ENCODE results near the gene PCDH9.
"Not testable (repeated sequence)": the region's sequence is repeated elsewhere in the genome, so short reads cannot be mapped to it uniquely, and the experiment has no call there.

PCDH9 gene

DNA sequence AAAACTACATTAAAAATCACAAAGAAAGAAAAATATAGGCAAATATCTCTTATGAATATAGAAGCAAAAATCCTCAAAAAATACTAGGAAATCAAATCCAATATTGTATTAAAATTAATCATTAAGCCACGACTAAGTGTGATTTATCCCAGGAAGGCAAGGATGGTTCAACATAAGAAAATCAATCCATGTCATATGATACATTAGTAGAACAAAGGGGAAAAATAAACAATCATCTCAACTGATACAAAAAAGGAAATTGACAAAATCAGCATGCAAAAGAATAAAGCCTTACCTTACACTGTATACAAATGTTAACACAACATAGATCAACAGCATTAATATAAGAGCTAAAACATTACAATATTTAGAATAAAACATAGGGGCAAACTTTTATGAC, 933.3 kb downstream of the PCDH9 start:
- Histone ChIP-seq H3K18ac (ENCODE audit: low read length) (no peak overlapping the region), H2AK5ac (ENCODE audit: low read length) (no peak overlapping the region), H2BK5ac (ENCODE audit: low read depth, low read length, poor library complexity) (no peak overlapping the region), H3K23ac (ENCODE audit: low read length) (no peak overlapping the region), H2AFZ (ENCODE audit: insufficient read depth, low read length, poor library complexity) (no peak overlapping the region), H3K9ac (ENCODE audit: low read length) (no peak overlapping the region), H4K12ac (ENCODE audit: low read depth, low read length) (no peak overlapping the region), H4K91ac (ENCODE audit: low read depth, low read length) (no peak overlapping the region), H3K14ac (ENCODE audit: low read length) (no peak overlapping the region), H3K36me3 (ENCODE audit: control insufficient read depth in 1 of 2, insufficient read depth in 2 of 2, low read length in 2 of 2) (no peaks in the 10 kb centered on the region), H3K79me2 (ENCODE audit: control insufficient read depth, insufficient read depth, low read length, poor library complexity) (no peaks in the 10 kb centered on the region), H2BK120ac (ENCODE audit: insufficient read depth, low read length, poor library complexity) (no peak overlapping the region), H3K79me1 (ENCODE audit: low read length) (no peaks in the 10 kb centered on the region), H3K4me2 (ENCODE audit: low read length) (no peak overlapping the region), H2BK12ac (ENCODE audit: low read length) (no peak overlapping the region), H4K8ac (ENCODE audit: low read depth, low read length) (no peak overlapping the region), H3K4me3 (ENCODE audit: low read depth, low read length) (no peak overlapping the region), H3K4ac (ENCODE audit: low read depth, low read length) (no peak overlapping the region), H3K4me1 (ENCODE audit: control insufficient read depth in 1 of 2, insufficient read depth in 2 of 2, low read length in 2 of 2) (no peaks in the 10 kb centered on the region), H3K9me3 (ENCODE audit: insufficient read depth, low read depth, low read length) (no peaks in the 10 kb centered on the region), H3K27me3 (ENCODE audit: insufficient read depth, low read length) (no peaks in the 10 kb centered on the region), H3K27ac (ENCODE audit: low read depth, low read length) (no peak overlapping the region)
- no peak for DNase-seq
- WGBS (ENCODE audit: extremely low coverage, insufficient coverage, insufficient read length), result no CpG with 5 or more reads among the region's 1 CpG

DNA sequence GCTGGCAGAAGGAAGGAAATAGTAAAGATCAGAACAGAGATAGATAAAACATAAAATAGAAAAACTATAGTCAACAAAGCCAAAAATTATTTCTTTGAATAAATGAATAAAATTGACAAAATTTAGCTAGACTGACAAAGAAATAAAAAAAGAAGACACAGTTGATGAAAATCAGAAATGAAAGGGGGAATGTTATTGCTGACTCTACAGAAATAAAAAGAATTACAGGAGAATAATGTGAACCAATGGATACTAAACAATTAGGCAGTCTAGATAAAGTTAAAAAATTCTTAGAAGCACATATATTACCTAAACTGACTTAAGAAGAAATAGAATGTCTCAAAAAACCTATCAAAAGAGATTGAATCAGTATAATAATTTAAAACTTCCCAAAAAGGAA, 933.8 kb downstream of the PCDH9 start:
- no peaks in the 10 kb centered on the region for H3K9me3 ChIP-seq (ENCODE audit: insufficient read depth, low read depth, low read length)
- H4K91ac ChIP-seq (ENCODE audit: low read depth, low read length), result no peak overlapping the region
- H3K23ac ChIP-seq (ENCODE audit: low read length), result no peak overlapping the region
- no peak overlapping the region for H3K4me2 ChIP-seq (ENCODE audit: low read length)
- H2BK12ac ChIP-seq (ENCODE audit: low read length), result no peak overlapping the region
- no peak overlapping the region for H2AFZ ChIP-seq (ENCODE audit: insufficient read depth, low read length, poor library complexity)
- no peak overlapping the region for H3K14ac ChIP-seq (ENCODE audit: low read length)
- no peaks in the 10 kb centered on the region for H3K27me3 ChIP-seq (ENCODE audit: insufficient read depth, low read length)
- H3K79me2 ChIP-seq (ENCODE audit: control insufficient read depth, insufficient read depth, low read length, poor library complexity), result no peaks in the 10 kb centered on the region
- H2BK5ac ChIP-seq (ENCODE audit: low read depth, low read length, poor library complexity), result no peak overlapping the region
- no peak overlapping the region for H4K12ac ChIP-seq (ENCODE audit: low read depth, low read length)
- no peaks in the 10 kb centered on the region for H3K36me3 ChIP-seq (ENCODE audit: control insufficient read depth in 1 of 2, insufficient read depth in 2 of 2, low read length in 2 of 2)
- H3K79me1 ChIP-seq (ENCODE audit: low read length), result no peaks in the 10 kb centered on the region
- H3K9ac ChIP-seq (ENCODE audit: low read length), result no peak overlapping the region
- H4K8ac ChIP-seq (ENCODE audit: low read depth, low read length), result no peak overlapping the region
- H3K4me3 ChIP-seq (ENCODE audit: low read depth, low read length), result no peak overlapping the region
- no peak overlapping the region for H2BK120ac ChIP-seq (ENCODE audit: insufficient read depth, low read length, poor library complexity)
- no peak for DNase-seq
- H3K27ac ChIP-seq (ENCODE audit: low read depth, low read length), result no peak overlapping the region
- H3K4me1 ChIP-seq (ENCODE audit: control insufficient read depth in 1 of 2, insufficient read depth in 2 of 2, low read length in 2 of 2), result no peaks in the 10 kb centered on the region
- no peak overlapping the region for H2AK5ac ChIP-seq (ENCODE audit: low read length)
- H3K18ac ChIP-seq (ENCODE audit: low read length), result no peak overlapping the region
- no peak overlapping the region for H3K4ac ChIP-seq (ENCODE audit: low read depth, low read length)

DNA sequence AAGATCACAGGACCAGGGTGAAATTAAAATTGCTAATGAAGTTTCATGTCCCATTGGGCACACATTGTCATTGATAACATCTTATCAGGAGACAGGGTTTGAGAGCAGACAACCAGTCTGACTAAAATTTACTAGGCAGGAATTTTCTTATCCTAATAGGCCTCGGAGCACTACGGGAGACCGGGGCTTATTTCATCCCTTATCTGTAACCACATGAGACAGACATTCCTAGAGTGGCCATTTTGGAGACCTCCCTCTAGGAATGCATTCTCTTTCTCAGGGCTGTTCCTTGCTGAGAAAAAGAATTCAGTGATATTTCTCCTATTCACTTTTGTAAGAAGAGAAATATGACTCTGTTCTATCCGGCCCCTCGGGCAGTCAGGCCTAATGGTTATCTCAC, 943.3 kb downstream of the PCDH9 start:
- not testable (repeated sequence) for H3K4me1 ChIP-seq (ENCODE audit: control insufficient read depth in 1 of 2, insufficient read depth in 2 of 2, low read length in 2 of 2); H2BK5ac ChIP-seq (ENCODE audit: low read depth, low read length, poor library complexity); H3K23ac ChIP-seq (ENCODE audit: low read length); H4K91ac ChIP-seq (ENCODE audit: low read depth, low read length); H3K4me3 ChIP-seq (ENCODE audit: low read depth, low read length); H3K27ac ChIP-seq (ENCODE audit: low read depth, low read length); H3K27me3 ChIP-seq (ENCODE audit: insufficient read depth, low read length); H3K18ac ChIP-seq (ENCODE audit: low read length); H4K8ac ChIP-seq (ENCODE audit: low read depth, low read length); H3K4me2 ChIP-seq (ENCODE audit: low read length); H3K9me3 ChIP-seq (ENCODE audit: insufficient read depth, low read depth, low read length); H2BK12ac ChIP-seq (ENCODE audit: low read length); H4K12ac ChIP-seq (ENCODE audit: low read depth, low read length); H3K79me1 ChIP-seq (ENCODE audit: low read length); DNase-seq; H3K9ac ChIP-seq (ENCODE audit: low read length); H2AFZ ChIP-seq (ENCODE audit: insufficient read depth, low read length, poor library complexity); H3K14ac ChIP-seq (ENCODE audit: low read length); H3K79me2 ChIP-seq (ENCODE audit: control insufficient read depth, insufficient read depth, low read length, poor library complexity); H2BK120ac ChIP-seq (ENCODE audit: insufficient read depth, low read length, poor library complexity); H2AK5ac ChIP-seq (ENCODE audit: low read length); H3K4ac ChIP-seq (ENCODE audit: low read depth, low read length); H3K36me3 ChIP-seq (ENCODE audit: control insufficient read depth in 1 of 2, insufficient read depth in 2 of 2, low read length in 2 of 2)
- WGBS (ENCODE audit: extremely low coverage, insufficient coverage, insufficient read length), result no CpG with 5 or more reads among the region's 5 CpGs

- Histone ChIP-seq H2BK12ac (ENCODE audit: low read length) (no peak overlapping the region), H3K4me2 (ENCODE audit: low read length) (no peak overlapping the region), H3K23ac (ENCODE audit: low read length) (no peak overlapping the region), H3K4ac (ENCODE audit: low read depth, low read length) (no peak overlapping the region), H3K9ac (ENCODE audit: low read length) (no peak overlapping the region), H3K18ac (ENCODE audit: low read length) (no peak overlapping the region), H4K91ac (ENCODE audit: low read depth, low read length) (no peak overlapping the region), H3K27ac (ENCODE audit: low read depth, low read length) (no peak overlapping the region), H3K4me3 (ENCODE audit: low read depth, low read length) (no peak overlapping the region), H4K8ac (ENCODE audit: low read depth, low read length) (no peak overlapping the region), H3K79me2 (ENCODE audit: control insufficient read depth, insufficient read depth, low read length, poor library complexity) (no peaks in the 10 kb centered on the region), H2AK5ac (ENCODE audit: low read length) (no peak overlapping the region), H3K14ac (ENCODE audit: low read length) (no peak overlapping the region), H3K9me3 (ENCODE audit: insufficient read depth, low read depth, low read length) (peaks cover 6% of the 10 kb centered on the region), H3K79me1 (ENCODE audit: low read length) (no peaks in the 10 kb centered on the region), H4K12ac (ENCODE audit: low read depth, low read length) (no peak overlapping the region), H2AFZ (ENCODE audit: insufficient read depth, low read length, poor library complexity) (no peak overlapping the region), H3K4me1 (ENCODE audit: control insufficient read depth in 1 of 2, insufficient read depth in 2 of 2, low read length in 2 of 2) (no peaks in the 10 kb centered on the region), H3K36me3 (ENCODE audit: control insufficient read depth in 1 of 2, insufficient read depth in 2 of 2, low read length in 2 of 2) (peaks cover 0 to 2% of the 10 kb centered on the region in 2 experiments), H2BK5ac (ENCODE audit: low read depth, low read length, poor library complexity) (no peak overlapping the region), H2BK120ac (ENCODE audit: insufficient read depth, low read length, poor library complexity) (no peak overlapping the region), H3K27me3 (ENCODE audit: insufficient read depth, low read length) (no peaks in the 10 kb centered on the region)
- no CpG with 5 or more reads among the region's 1 CpG for WGBS (ENCODE audit: extremely low coverage, insufficient coverage, insufficient read length)
- DNase-seq, result no peak
Measured at GRCh38 chr13:66275416-66275815, 954.7 kb downstream of the PCDH9 start.

Measured in trophoblast cell (in vitro differentiated cells and primary cell).